Measurements from ENCODE around the gene SRRT. TPM values are rescaled to one million over a fixed set of nuclear protein-coding genes. Genes with fewer than 3 reads are reported as not detected.
A peak's percentile ranks its signal among the peaks of the same experiment; 100 is the strongest.
"Not testable (repeated sequence)": the region's sequence is repeated elsewhere in the genome, so short reads cannot be mapped to it uniquely, and the experiment has no call there.

Gene SRRT
- total RNA-seq, 6 experiments from 2014 or later = 22.4 to 65.7 (median 49.1) TPM

DNA sequence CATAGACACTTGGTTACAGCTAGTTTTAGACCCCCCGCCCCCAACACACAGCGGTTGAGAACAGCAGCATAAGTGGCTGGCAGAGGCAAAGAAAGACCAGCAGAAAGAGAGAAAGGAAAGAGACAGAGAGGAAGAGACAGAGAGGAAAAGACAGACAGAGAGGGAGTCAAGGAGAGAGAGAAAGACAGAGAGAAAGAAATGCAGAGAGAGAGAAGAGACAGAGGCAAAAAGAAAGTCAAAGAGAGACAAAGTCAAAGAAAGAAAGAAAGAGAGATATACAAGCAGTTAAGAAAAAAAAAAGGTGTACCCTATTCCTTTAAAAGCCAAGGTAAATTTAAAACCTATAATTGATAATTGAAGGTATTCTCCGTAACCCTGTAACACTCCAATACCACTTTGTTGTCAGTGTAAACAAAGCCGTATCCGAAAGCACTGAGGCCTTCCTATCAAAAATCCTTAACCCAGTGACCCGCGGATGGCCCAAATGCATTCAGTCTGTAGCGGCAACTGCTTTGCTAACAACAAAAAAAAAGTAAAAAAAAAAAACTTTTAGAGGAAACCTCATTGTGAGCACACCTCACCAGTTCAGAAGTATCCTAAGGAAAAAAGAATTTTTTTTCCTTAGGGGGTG, 34.3 kb upstream of the SRRT start:
- intact Hi-C loops (cut with DNase I) = no loop called here
- no peaks in the 10 kb centered on the region for H3K9me3 ChIP-seq
- H3K27me3 ChIP-seq = no peaks in the 10 kb centered on the region
- DNase-seq (peak in 1 of 3 donors; percentile 31), ATAC-seq (no peak)
- H3K27ac ChIP-seq = peak overlapping the region in 2 of 3 donors; percentile 13 to 74
- 19% methylated on average over 8 of the region's 8 CpGs for WGBS (ENCODE audit: insufficient coverage, low coverage, low lambda C conversion rate, missing lambda C conversion rate)
- TF ChIP-seq CTCF (IDR thresholded peaks at IDR 0.05) = no peak
- no peak for TF ChIP-seq POLR2A (IDR thresholded peaks at IDR 0.05)
- H3K36me3 ChIP-seq = no peaks in the 10 kb centered on the region
- peaks cover 0 to 9% (median 0%) of the 10 kb centered on the region in 4 donors for H3K4me1 ChIP-seq
- H3K4me3 ChIP-seq = no peak overlapping the region

- Histone ChIP-seq H3K4me3 (no peak overlapping the region), H3K4me1 (peaks cover 0 to 6% (median 0%) of the 10 kb centered on the region in 4 donors), H3K9me3 (no peaks in the 10 kb centered on the region), H3K27ac (no peak overlapping the region), H3K27me3 (no peaks in the 10 kb centered on the region), H3K36me3 (no peaks in the 10 kb centered on the region)
- WGBS (ENCODE audit: insufficient coverage, low coverage, low lambda C conversion rate, missing lambda C conversion rate) = 95% methylated on average over 4 of the region's 4 CpGs
- TF ChIP-seq CTCF (IDR thresholded peaks at IDR 0.05) = no peak
- TF ChIP-seq POLR2A (IDR thresholded peaks at IDR 0.05) = no peak
- DNase-seq (no peak), ATAC-seq (no peak)
- intact Hi-C loops (cut with DNase I) = no loop called here
These were observed 27.5 kb upstream of the SRRT start for GRCh38 chr7:100847360-100847759.

GRCh38 chr7:100852048-100852872, 22.6 kb upstream of the SRRT start, which contains the start of gene SLC12A9:
TSS of gene SLC12A9 (plus strand) at chr7:100852713. CDS start at chr7:100854198, 1,485 bp downstream.
- TF ChIP-seq POLR2A (IDR thresholded peaks at IDR 0.05) (peak; percentile 51), CTCF (IDR thresholded peaks at IDR 0.05) (peak; percentile 96 to 97 (median 96))
- no peaks in the 10 kb centered on the region for H3K27me3 ChIP-seq
- H3K4me3 ChIP-seq = peak within 1 kb of the TSS; percentile 61 to 71 (median 65)
- 0% methylated on average over 17 of the region's 71 CpGs for WGBS (ENCODE audit: insufficient coverage, low coverage, low lambda C conversion rate, missing lambda C conversion rate)
- peak within 1 kb of the TSS in 1 of 3 donors; percentile 14 for H3K27ac ChIP-seq
- peaks cover 0 to 7% (median 0%) of the 10 kb centered on the region in 4 donors for H3K4me1 ChIP-seq
- DNase-seq = peak; percentile 93 to 95 (median 93)
- ATAC-seq = peak; percentile 98 to 99 (median 99)
- H3K9me3 ChIP-seq = no peaks in the 10 kb centered on the region
- intact Hi-C loops (cut with DNase I) = loop anchor here (5.0 to 10.0 kb wide), 2 partner anchors 55 to 137 kb away; no protein-coding TSS in a partner anchor
- H3K36me3 ChIP-seq = no peaks in the 10 kb centered on the region

DNA sequence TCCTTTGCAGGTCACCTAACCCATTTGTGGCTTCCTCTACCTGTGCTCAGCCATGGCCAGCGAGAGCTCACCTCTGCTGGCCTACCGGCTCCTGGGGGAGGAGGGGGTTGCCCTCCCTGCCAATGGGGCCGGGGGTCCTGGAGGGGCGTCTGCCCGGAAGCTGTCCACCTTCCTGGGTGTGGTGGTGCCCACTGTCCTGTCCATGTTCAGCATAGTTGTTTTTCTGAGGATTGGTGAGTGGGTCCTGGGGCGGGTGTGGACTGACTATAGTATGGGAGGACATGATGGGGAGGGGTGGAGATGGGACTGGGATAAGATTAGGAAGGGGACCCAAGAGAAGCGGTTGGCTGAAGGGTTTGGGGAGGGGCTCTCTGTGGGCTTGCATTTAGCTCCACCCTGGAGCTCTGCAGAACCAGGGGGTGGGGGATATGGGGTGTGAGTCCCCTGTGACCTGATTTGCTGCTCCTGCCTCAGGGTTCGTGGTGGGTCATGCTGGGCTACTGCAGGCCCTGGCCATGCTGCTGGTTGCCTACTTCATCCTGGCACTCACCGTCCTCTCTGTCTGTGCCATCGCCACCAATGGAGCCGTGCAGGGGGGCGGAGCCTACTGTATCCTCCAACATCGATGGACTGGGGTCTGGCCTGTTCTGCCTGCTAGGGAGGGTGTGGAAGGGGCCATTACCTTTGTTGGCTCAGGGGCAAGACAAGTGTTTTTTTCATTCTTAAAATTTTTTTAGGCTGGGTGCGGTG, 20.6 kb upstream of the SRRT start:
- ATAC-seq (no peak), DNase-seq (peak in 1 of 3 donors; percentile 42)
- Histone ChIP-seq H3K27me3 (no peaks in the 10 kb centered on the region), H3K36me3 (no peaks in the 10 kb centered on the region), H3K4me1 (peaks cover 0 to 7% (median 0%) of the 10 kb centered on the region in 4 donors), H3K27ac (no peak overlapping the region), H3K9me3 (no peaks in the 10 kb centered on the region), H3K4me3 (no peak overlapping the region)
- intact Hi-C loops (cut with DNase I) = loop anchor here (5.0 to 10.0 kb wide), 2 partner anchors 57 to 140 kb away; no protein-coding TSS in a partner anchor
- 100% methylated on average over 3 of the region's 14 CpGs for WGBS (ENCODE audit: insufficient coverage, low coverage, low lambda C conversion rate, missing lambda C conversion rate)
- TF ChIP-seq CTCF (IDR thresholded peaks at IDR 0.05) = no peak

- H3K4me3 ChIP-seq, H3K4me1 ChIP-seq, H3K9me3 ChIP-seq, H3K36me3 ChIP-seq, ATAC-seq, H3K27ac ChIP-seq, H3K27me3 ChIP-seq: not testable (repeated sequence)
- intact Hi-C loops (cut with DNase I) = loop anchor here (5.0 to 10.0 kb wide), 2 partner anchors 58 to 140 kb away; no protein-coding TSS in a partner anchor
- DNase-seq = peak in 1 of 3 donors; percentile 33
- WGBS (ENCODE audit: insufficient coverage, low coverage, low lambda C conversion rate, missing lambda C conversion rate) = no CpG with 5 or more reads among the region's 9 CpGs
These were observed 20.0 kb upstream of the SRRT start for GRCh38 chr7:100854899-100855298.
